HepG2 (cell line): ENCODE data around the gene RPS5. TPM values are rescaled to one million over a fixed set of nuclear protein-coding genes. Genes with fewer than 3 reads are reported as not detected.

ENCODE experiments used
- ADNP ChIP-seq: sonication (generic); formaldehyde crosslinking; IDR thresholded peaks from 2 replicates; pipeline ENCODE4 v1.4.0; 2020; ENCODE audit warnings: missing genetic modification reagents
- ATM ChIP-seq: fragments of 450-650 bp; IDR thresholded peaks from 2 replicates; pipeline ENCODE4 v1.7.1; 2017; ENCODE audit warnings: mild to moderate bottlenecking, borderline replicate concordance
- BCLAF1 ChIP-seq: fragments of 450-650 bp; IDR thresholded peaks from 2 replicates; pipeline ENCODE4 v1.6.1; 2017; ENCODE audit warnings: mild to moderate bottlenecking
- DMTF1 ChIP-seq: sonication (generic); formaldehyde crosslinking; IDR thresholded peaks from 2 replicates; pipeline ENCODE4 v1.4.0; 2020; ENCODE audit warnings: mild to moderate bottlenecking, missing genetic modification reagents
- DNMT3B ChIP-seq: conservative IDR thresholded peaks from 2 replicates; pipeline ENCODE4 v1.6.1; 2016; ENCODE audit warnings: missing biosample characterization, control low read depth
- HNF4A ChIP-seq: sonication (generic); formaldehyde crosslinking; IDR thresholded peaks from 2 replicates; pipeline ENCODE4 v1.4.0; 2020; ENCODE audit warnings: missing genetic modification reagents
- HOXA5 ChIP-seq: sonication (generic); formaldehyde crosslinking; IDR thresholded peaks from 2 replicates; pipeline ENCODE4 v1.4.0; 2020; ENCODE audit warnings: missing genetic modification reagents
- IRF9 ChIP-seq: sonication (generic); formaldehyde crosslinking; IDR thresholded peaks from 2 replicates; pipeline ENCODE4 v1.8.0; 2022; ENCODE audit warnings: missing genetic modification reagents, mild to moderate bottlenecking, borderline replicate concordance
- KAT8 ChIP-seq: IDR thresholded peaks from 2 replicates; pipeline ENCODE4 v1.6.1; 2016; ENCODE audit warnings: missing genetic modification reagents, missing compliant biosample characterization
- LRRFIP1 ChIP-seq: sonication (generic); formaldehyde crosslinking; conservative IDR thresholded peaks from 2 replicates; pipeline ENCODE4 v1.4.0; 2020; ENCODE audit warnings: missing genetic modification reagents
- MIER2 ChIP-seq: IDR thresholded peaks from 2 replicates; pipeline ENCODE4 v1.6.1; 2016; ENCODE audit warnings: missing biosample characterization, missing genetic modification reagents
- NONO ChIP-seq, 2 experiments: fragments of 450-650 bp in 1 of 2; sonication (generic) in 1 of 2; formaldehyde crosslinking in 1 of 2; IDR thresholded peaks in 1 of 2; conservative IDR thresholded peaks in 1 of 2; 2 replicates each; pipeline versions ENCODE4 v1.6.1 to v1.8.0; 2017 to 2022; ENCODE audit warnings: mild to moderate bottlenecking in 1 of 2, missing genetic modification reagents in 1 of 2, moderate library complexity in 1 of 2
- RBM22 ChIP-seq: fragments of 200-400 bp; formaldehyde crosslinking; optimal IDR thresholded peaks from 2 replicates; pipeline ENCODE3; 2017; ENCODE audit warnings: mild to moderate bottlenecking, low read length, moderate library complexity
- SALL1 ChIP-seq: sonication (generic); formaldehyde crosslinking; IDR thresholded peaks from 2 replicates; pipeline ENCODE4 v1.8.0; 2022; ENCODE audit warnings: mild to moderate bottlenecking, missing genetic modification reagents
- ZBTB44 ChIP-seq: sonication (generic); formaldehyde crosslinking; IDR thresholded peaks from 2 replicates; pipeline ENCODE4 v1.4.0; 2020; ENCODE audit warnings: missing genetic modification reagents
- ZNF180 ChIP-seq: sonication (generic); formaldehyde crosslinking; IDR thresholded peaks from 2 replicates; pipeline ENCODE4 v1.4.0; 2020; ENCODE audit warnings: low read depth, missing genetic modification reagents, borderline replicate concordance
- ZNF367 ChIP-seq: sonication (generic); formaldehyde crosslinking; IDR thresholded peaks from 2 replicates; pipeline ENCODE4 v1.4.0; 2020; ENCODE audit warnings: missing genetic modification reagents, borderline replicate concordance
- ZNF441 ChIP-seq: sonication (generic); formaldehyde crosslinking; IDR thresholded peaks from 2 replicates; pipeline ENCODE4 v1.7.0; 2021; ENCODE audit warnings: missing genetic modification reagents, borderline replicate concordance
- ZNF546 ChIP-seq: sonication (generic); formaldehyde crosslinking; conservative IDR thresholded peaks from 2 replicates; pipeline ENCODE4 v1.8.1; 2023; ENCODE audit warnings: mild to moderate bottlenecking, missing genetic modification reagents
- polyA plus RNA-seq, 8 experiments: library from polyadenylated mRNA; depleted of rRNA in 3 of 8; stranded (reverse) in 7 of 8; unstranded in 1 of 8; fragments of >200 nt; fragmentation: Illumina TruSeq in 4 of 8; extraction: Trizol in 4 of 8; gene quantifications; 2 replicates each; pipeline versions ENCODE4 v1.2.1 to v1.2.3, GENCODE V29; 2011 to 2016; ENCODE audit warnings: low read depth in 4 of 8, missing spikeins in 1 of 8, mixed read lengths in 1 of 8; ENCODE audit not compliant: insufficient read depth in 1 of 8
- total RNA-seq, 5 experiments: library from RNA; depleted of rRNA; stranded (reverse); fragments of >200 nt; fragmentation: Illumina TruSeq; extraction: Trizol; gene quantifications; 2 replicates each; pipeline ENCODE4 v1.2.3, GENCODE V29; 2016; ENCODE audit warnings: low read depth in 1 of 5

The RPS5 gene
- total and polyA plus RNA-seq, 2 of the 13 experiments (the other 11 are each of a cell fraction or from before 2014, with no cell fraction given): 1,544 to 4,408 TPM

- TF ChIP-seq KAT8 (CRISPR knock-in tag) (no peak), ZNF180 (CRISPR knock-in tag) (no peak), ZBTB44 (CRISPR knock-in tag) (no peak), BCLAF1 (no peak), ZNF441 (CRISPR knock-in tag) (no peak), SALL1 (no peak), ZNF546 (CRISPR knock-in tag) (no peak), HNF4A (0 out of 2 replicates have a peak, but pooled peaks have one; percentile 9), HOXA5 (CRISPR knock-in tag) (no peak), MIER2 (CRISPR knock-in tag) (no peak), RBM22 (peak; percentile 84), ADNP (CRISPR knock-in tag) (no peak), ATM (no peak), NONO (IDR thresholded peaks at IDR 0.05) (no peak), NONO (CRISPR knock-in tag; conservative IDR thresholded peaks at IDR 0.05) (no peak), DMTF1 (CRISPR knock-in tag) (no peak), IRF9 (0 out of 2 replicates have a peak, but pooled peaks have one; percentile 26), DNMT3B (CRISPR knock-in tag) (no peak), LRRFIP1 (CRISPR knock-in tag) (no peak), ZNF367 (no peak)
These were observed 20.0 kb downstream of the RPS5 start (continued) for GRCh38 chr19:58406818-58407657.
